Left ventricle myocardium inferior (tissue), 1 donor: ENCODE results near the gene TNIK. TPM values are rescaled to one million over a fixed set of nuclear protein-coding genes. Genes with fewer than 3 reads are reported as not detected.

Experiments used
- DNase-seq: peaks from one replicate; pipeline ENCODE4 v3.0.0-alpha.2; 2020
- H3K27ac ChIP-seq: fragments of 200-600 bp; replicated peaks from 2 replicates; pipeline ENCODE4 v1.8.0; 2021
- H3K27me3 ChIP-seq: fragments of 200-600 bp; 2 replicates; pipeline ENCODE4 v1.8.0; 2021; ENCODE audit warnings: low read depth
- H3K36me3 ChIP-seq: fragments of 200-600 bp; 2 replicates; pipeline ENCODE4 v1.8.0; 2021
- H3K4me1 ChIP-seq: fragments of 200-600 bp; 2 replicates; pipeline ENCODE4 v1.8.0; 2021
- H3K4me3 ChIP-seq: fragments of 200-600 bp; 2 replicates; pipeline ENCODE4 v1.8.0; 2021; ENCODE audit warnings: mild to moderate bottlenecking, moderate library complexity
- H3K9me3 ChIP-seq: fragments of 200-600 bp; replicated peaks from 2 replicates; pipeline ENCODE4 v1.8.0; 2021
- CTCF ChIP-seq: fragments of 200-600 bp; IDR thresholded peaks from 2 replicates; pipeline ENCODE4 v1.8.0; 2021; ENCODE audit warnings: antibody characterized with exemption, mild to moderate bottlenecking, borderline replicate concordance
- intact Hi-C: fragments of 100-400 bp; cut with micrococcal nuclease; formaldehyde crosslinking; loops from one replicate; pipeline ENCODE4 v1.11.0; 2022
- total RNA-seq: library from RNA; stranded (reverse); fragmentation: NEBNext Ultra II Directional; extraction: Animal tissue kit (Norgen Biotek cat#: 25700); gene quantifications from one replicate; pipeline ENCODE4 v1.2.1, GENCODE V29; 2021
- donor health status: DM: no; HTN: yes; CAD: no; lungs with severe emphysema.

TNIK gene
- total RNA-seq, 1 donor from 2014 or later, result 28.6 TPM

GRCh38 chr3:171072432-171072831, 387.8 kb downstream of the TNIK start:
- intact Hi-C loops, result no loop called here
- no peaks in the 10 kb centered on the region for H3K9me3 ChIP-seq
- H3K27ac ChIP-seq, result no peak overlapping the region
- DNase-seq, result no peak
- no peak overlapping the region for H3K4me3 ChIP-seq
- TF ChIP-seq CTCF, result no peak
- H3K27me3 ChIP-seq, result no peaks in the 10 kb centered on the region
- peaks cover 4% of the 10 kb centered on the region for H3K36me3 ChIP-seq
- H3K4me1 ChIP-seq, result peaks cover 3% of the 10 kb centered on the region

- Histone ChIP-seq H3K27me3 (no peaks in the 10 kb centered on the region), H3K36me3 (peaks cover 7% of the 10 kb centered on the region), H3K9me3 (no peaks in the 10 kb centered on the region), H3K4me3 (no peak overlapping the region), H3K4me1 (peaks cover 3% of the 10 kb centered on the region), H3K27ac (no peak overlapping the region)
- intact Hi-C loops, result no loop called here
- TF ChIP-seq CTCF, result no peak
- DNase-seq, result no peak
Measured at GRCh38 chr3:171068658-171069057, 391.5 kb downstream of the TNIK start.

GRCh38 chr3:171066206-171066605, 394.0 kb downstream of the TNIK start:
- Histone ChIP-seq H3K27me3 (no peaks in the 10 kb centered on the region), H3K4me3 (no peak overlapping the region), H3K36me3 (peaks cover 7% of the 10 kb centered on the region), H3K27ac (no peak overlapping the region), H3K4me1 (peaks cover 3% of the 10 kb centered on the region), H3K9me3 (no peaks in the 10 kb centered on the region)
- TF ChIP-seq CTCF, result no peak
- no peak for DNase-seq
- intact Hi-C loops, result no loop called here

- TF ChIP-seq CTCF, result no peak
- no peak for DNase-seq
- intact Hi-C loops, result no loop called here
- H3K27me3 ChIP-seq, result no peaks in the 10 kb centered on the region
- H3K9me3 ChIP-seq, result no peaks in the 10 kb centered on the region
- no peak overlapping the region for H3K27ac ChIP-seq
- peaks cover 3% of the 10 kb centered on the region for H3K4me1 ChIP-seq
- H3K36me3 ChIP-seq, result peaks cover 7% of the 10 kb centered on the region
- no peak overlapping the region for H3K4me3 ChIP-seq
Measured at GRCh38 chr3:171065732-171066131, 394.5 kb downstream of the TNIK start.

GRCh38 chr3:171064461-171064860, 395.7 kb downstream of the TNIK start:
- intact Hi-C loops, result no loop called here
- Histone ChIP-seq H3K27me3 (no peaks in the 10 kb centered on the region), H3K27ac (no peak overlapping the region), H3K36me3 (peaks cover 7% of the 10 kb centered on the region), H3K4me1 (peaks cover 3% of the 10 kb centered on the region), H3K4me3 (no peak overlapping the region), H3K9me3 (no peaks in the 10 kb centered on the region)
- DNase-seq, result no peak
- TF ChIP-seq CTCF, result no peak

GRCh38 chr3:171061749-171062148, 398.5 kb downstream of the TNIK start:
- TF ChIP-seq CTCF, result no peak
- DNase-seq, result no peak
- H3K4me1 ChIP-seq, result no peaks in the 10 kb centered on the region

More at GRCh38 chr3:171061749-171062148, 398.5 kb downstream of the TNIK start:
- H3K27me3 ChIP-seq, result no peaks in the 10 kb centered on the region
- no peaks in the 10 kb centered on the region for H3K9me3 ChIP-seq
- no peak overlapping the region for H3K27ac ChIP-seq
- peaks cover 7% of the 10 kb centered on the region for H3K36me3 ChIP-seq
- intact Hi-C loops, result no loop called here
- H3K4me3 ChIP-seq, result no peak overlapping the region
